PC-9 (cell line): ENCODE data around the gene CTAGE1. TPM values are rescaled to one million over a fixed set of nuclear protein-coding genes. Genes with fewer than 3 reads are reported as not detected.

Experiments used
- BruUV-seq: library from RNA; stranded (reverse); fragments of 400-500 nt; replicated peaks from 2 replicates; lab custom pipeline; 2021; lab: Mats Ljungman, UMichigan
- CTCF ChIA-PET: fragments of 300-600 bp; sonication (Branson Sonifier 250); formaldehyde crosslinking; loops from one replicate; lab custom pipeline; 2022; ENCODE audit warnings: antibody characterized with exemption; lab: Charles Lee
- POLR2A ChIA-PET: fragments of 300-600 bp; sonication (Branson Sonifier 250); formaldehyde crosslinking; loops from one replicate; lab custom pipeline; 2022; ENCODE audit warnings: antibody characterized with exemption; ENCODE audit not compliant: unreplicated experiment; lab: Charles Lee
- DNase-seq, 2 experiments: peaks; one replicate each; pipeline versions ENCODE4 v3.0.0 to v3.0.0-alpha.2; 2015 to 2022; ENCODE audit warnings: mixed read lengths in 1 of 2
- H2AFZ ChIP-seq: fragments of 200-600 bp; sonication (generic); 2 replicates; pipeline ENCODE4 v1.8.1; 2017; ENCODE audit warnings: antibody characterized with exemption
- H3F3A ChIP-seq: fragments of 200-600 bp; sonication (generic); 2 replicates; pipeline ENCODE4 v1.8.1; 2017; ENCODE audit warnings: antibody characterized with exemption, mild to moderate bottlenecking, low read depth; ENCODE audit not compliant: insufficient read depth
- H3K27ac ChIP-seq: fragments of 200-600 bp; sonication (generic); 2 replicates; pipeline ENCODE4 v1.6.1; 2016; ENCODE audit warnings: mixed run types
- H3K27me3 ChIP-seq: fragments of 200-600 bp; sonication (generic); 2 replicates; pipeline ENCODE4 v1.6.1; 2016; ENCODE audit warnings: low read depth, mixed run types; ENCODE audit not compliant: insufficient read depth
- H3K36me3 ChIP-seq: fragments of 200-600 bp; sonication (generic); 2 replicates; pipeline ENCODE4 v1.6.1; 2016; ENCODE audit warnings: low read depth, mixed run types
- H3K4me1 ChIP-seq: fragments of 200-600 bp; sonication (generic); replicated peaks from 2 replicates; pipeline ENCODE4 v1.6.1; 2016; ENCODE audit warnings: mixed run types; ENCODE audit not compliant: insufficient read depth
- H3K4me2 ChIP-seq: fragments of 200-600 bp; sonication (generic); 2 replicates; pipeline ENCODE4 v1.6.1; 2017; ENCODE audit warnings: mixed run types
- H3K4me3 ChIP-seq: fragments of 200-600 bp; sonication (generic); 2 replicates; pipeline ENCODE4 v1.6.1; 2016; ENCODE audit warnings: mixed run types
- H3K79me2 ChIP-seq: fragments of 200-600 bp; sonication (generic); 2 replicates; pipeline ENCODE4 v1.6.1; 2017; ENCODE audit warnings: low read depth, mixed run types
- H3K9me2 ChIP-seq: fragments of 200-600 bp; sonication (generic); 2 replicates; pipeline ENCODE4 v1.8.1; 2017; ENCODE audit warnings: mild to moderate bottlenecking; ENCODE audit not compliant: insufficient read depth
- H3K9me3 ChIP-seq: fragments of 200-600 bp; sonication (generic); 2 replicates; pipeline ENCODE4 v1.8.1; 2016; ENCODE audit warnings: low read depth; ENCODE audit not compliant: insufficient read depth
- H4K20me1 ChIP-seq: fragments of 200-600 bp; sonication (generic); 2 replicates; pipeline ENCODE4 v1.8.1; 2017; ENCODE audit not compliant: insufficient read depth
- CTCF ChIP-seq: fragments of 200-600 bp; sonication (generic); conservative IDR thresholded peaks from 2 replicates; pipeline ENCODE4 v1.6.1; 2017; ENCODE audit warnings: mixed run types, antibody characterized with exemption, mild to moderate bottlenecking, moderate library complexity
- EZH2 ChIP-seq: fragments of 200-600 bp; sonication (generic); IDR thresholded peaks from 2 replicates; pipeline ENCODE4 v1.8.0; 2017; ENCODE audit warnings: antibody characterized with exemption, low read depth
- intact Hi-C: fragments of 100-400 bp; cut with micrococcal nuclease; formaldehyde crosslinking; loops from one replicate; pipeline ENCODE4 v1.10.0; 2022; ENCODE audit not compliant: unreplicated experiment
- total RNA-seq: library from RNA; stranded (reverse); gene quantifications from 2 replicates; pipeline ENCODE4 v1.2.3, GENCODE V29; 2021

Gene CTAGE1
- total RNA-seq, 1 experiment from 2014 or later = not detected

DNA sequence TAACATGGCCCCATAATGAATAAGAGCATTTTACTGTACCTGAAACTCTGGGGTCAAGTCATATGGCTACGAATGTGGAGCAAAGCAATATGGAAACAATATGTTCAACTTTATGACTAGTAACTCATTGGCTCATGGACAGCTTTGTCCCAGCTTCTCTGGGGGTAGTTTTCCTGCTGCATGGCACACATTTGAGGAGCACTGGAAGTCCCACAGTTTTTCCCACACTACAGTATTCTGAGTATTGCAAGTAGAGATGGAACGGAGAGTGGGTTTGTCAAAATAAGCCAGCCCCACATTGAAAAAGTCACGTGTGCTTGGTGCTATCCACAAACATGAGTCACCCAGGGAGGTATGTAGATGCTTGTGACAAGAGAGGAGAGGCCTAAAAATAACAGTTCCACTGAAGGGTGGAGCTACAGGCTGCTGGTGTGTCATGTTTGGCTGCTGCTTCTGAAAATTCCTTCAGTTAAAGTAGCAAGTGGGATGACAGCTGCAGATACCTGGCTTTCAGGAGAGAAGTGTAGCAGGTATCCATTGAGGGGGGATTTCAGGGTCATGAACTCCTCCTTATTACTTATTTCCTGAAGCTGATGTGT, 48.2 kb upstream of the CTAGE1 start:
- Histone ChIP-seq H3K4me3 (peak overlapping the region; percentile 52; the same call in 1 of the 2 replicates), H3K9me3 (peaks cover 14% of the 10 kb centered on the region; the same call in 1 of the 2 replicates), H4K20me1 (no peaks in the 10 kb centered on the region), H3K9me2 (no peaks in the 10 kb centered on the region), H3F3A (peaks cover 35% of the 10 kb centered on the region), H3K4me1 (peaks cover 39% of the 10 kb centered on the region), H3K79me2 (no peaks in the 10 kb centered on the region), H3K36me3 (no peaks in the 10 kb centered on the region; the same call in 1 of the 2 replicates), H3K4me2 (peak overlapping the region; percentile 94), H3K27ac (peak overlapping the region; percentile 100), H2AFZ (no peak overlapping the region; the same call in 1 of the 2 replicates), H3K27me3 (no peaks in the 10 kb centered on the region)
- BruUV-seq = no TSS peak
- intact Hi-C loops = loop anchor here (1.0 to 10.0 kb wide), 6 partner anchors 74 to 297 kb away; partner anchors contain the start of gene GATA6
- POLR2A ChIA-PET = interaction anchor here (0.5 to 0.7 kb wide), 3 partner anchors 34 to 184 kb away, joined by 3 to 5 read pairs (median 3); no protein-coding TSS in a partner anchor
- CTCF ChIA-PET = interaction anchor here (1.0 kb wide), 1 partner anchor 118 kb away, joined by 4 read pairs; no protein-coding TSS in a partner anchor
- DNase-seq = peak; percentile 50 to 91
- TF ChIP-seq CTCF = no peak
- TF ChIP-seq EZH2 = no peak

DNA sequence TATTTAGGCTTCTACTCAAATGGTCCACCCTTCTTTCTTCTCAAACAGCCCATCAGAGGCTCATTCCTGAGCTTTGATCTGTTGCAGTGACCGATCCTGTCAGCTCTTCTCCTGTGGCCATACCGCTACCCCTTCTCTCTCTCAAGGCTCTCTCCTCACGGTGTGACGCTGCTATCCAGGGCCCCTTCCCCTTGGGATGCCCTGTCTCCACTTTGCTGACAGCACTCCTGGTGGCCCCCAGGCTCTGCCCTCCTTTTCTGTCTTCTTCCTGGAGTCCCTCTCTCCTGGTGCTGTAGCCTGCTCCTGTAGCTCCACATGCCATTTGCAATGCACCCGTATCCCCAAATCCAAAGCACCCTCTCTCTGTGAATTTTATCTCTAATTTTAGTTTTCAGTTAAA, 45.4 kb upstream of the CTAGE1 start:
- Histone ChIP-seq H3K27ac (no peak overlapping the region), H2AFZ (no peak overlapping the region), H3K4me1 (peaks cover 32% of the 10 kb centered on the region), H4K20me1 (no peaks in the 10 kb centered on the region), H3K4me3 (no peak overlapping the region), H3K36me3 (no peaks in the 10 kb centered on the region), H3K4me2 (no peak overlapping the region), H3K9me2 (no peaks in the 10 kb centered on the region), H3K27me3 (no peaks in the 10 kb centered on the region), H3K9me3 (no peaks in the 10 kb centered on the region), H3F3A (peaks cover 25% of the 10 kb centered on the region), H3K79me2 (no peaks in the 10 kb centered on the region)
- ChIA-PET CTCF (no interaction called here), POLR2A (interaction anchor here (0.7 kb wide), 1 partner anchor 1062 kb away, joined by 5 read pairs; no protein-coding TSS in a partner anchor)
- no peak for TF ChIP-seq EZH2
- no peak for TF ChIP-seq CTCF
- DNase-seq = no peak
- intact Hi-C loops = loop anchor here (10.0 kb wide), 1 partner anchor 178 kb away; no protein-coding TSS in a partner anchor
- BruUV-seq = no TSS peak

- ChIA-PET POLR2A (no interaction called here), CTCF (interaction anchor here (0.6 to 0.7 kb wide), 3 partner anchors 19 to 71 kb away, joined by 3 to 4 read pairs (median 3); no protein-coding TSS in a partner anchor)
- DNase-seq = no peak
- BruUV-seq = no TSS peak
- H3K4me1 ChIP-seq = no peaks in the 10 kb centered on the region
- no peaks in the 10 kb centered on the region for H3F3A ChIP-seq
- no peak overlapping the region for H3K4me2 ChIP-seq
- H3K4me3 ChIP-seq = no peak overlapping the region
- H3K9me2 ChIP-seq = no peaks in the 10 kb centered on the region
- intact Hi-C loops = no loop called here
- no peaks in the 10 kb centered on the region for H3K79me2 ChIP-seq
- no peaks in the 10 kb centered on the region for H3K27me3 ChIP-seq
- H3K27ac ChIP-seq = no peak overlapping the region
- H3K9me3 ChIP-seq = no peaks in the 10 kb centered on the region
- no peaks in the 10 kb centered on the region for H4K20me1 ChIP-seq
- TF ChIP-seq EZH2 (no peak), CTCF (no peak)
- H2AFZ ChIP-seq = no peak overlapping the region
- H3K36me3 ChIP-seq = no peaks in the 10 kb centered on the region
Measured at GRCh38 chr18:22459491-22459890, 41.8 kb upstream of the CTAGE1 start.
